Esophagus mucosa (tissue), 1 donor: Measurements from ENCODE around the gene NATD1. TPM values are rescaled to one million over a fixed set of nuclear protein-coding genes. Genes with fewer than 3 reads are reported as not detected.

Source experiments
- ATAC-seq: fragments of 200-7000 bp; cut with Tn5 transposase; one replicate; pipeline ENCODE4 v1.9.1; 2020
- total RNA-seq: library from RNA; stranded (reverse); gene quantifications from one replicate; pipeline ENCODE4 v1.2.4, GENCODE V29; 2023
- donor health status: DM: yes; HTN: yes; CAD: no.

NATD1 gene
- total RNA-seq, 1 donor from 2014 or later: 2.1 TPM

- ATAC-seq: no peak
These were observed 36.8 kb upstream of the NATD1 start for GRCh38 chr17:21289902-21290571.

- no peak for ATAC-seq
These were observed 36.1 kb upstream of the NATD1 start for GRCh38 chr17:21289175-21289901.

GRCh38 chr17:21288571-21289017 lies 35.4 kb upstream of the NATD1 start:
- no peak for ATAC-seq

- ATAC-seq: peak; percentile 76
These were observed 34.7 kb upstream of the NATD1 start for GRCh38 chr17:21287703-21288449.

GRCh38 chr17:21286909-21287702 lies 33.9 kb upstream of the NATD1 start:
- peak; percentile 27 for ATAC-seq

- ATAC-seq: peak; percentile 54
These were observed 33.0 kb upstream of the NATD1 start for GRCh38 chr17:21286066-21286770.

- no peak for ATAC-seq
These were observed 32.2 kb upstream of the NATD1 start for GRCh38 chr17:21285164-21286065.

GRCh38 chr17:21284319-21285163 lies 31.3 kb upstream of the NATD1 start, which contains the start of gene MAP2K3:
Gene MAP2K3 (plus strand): TSS chr17:21284711. CDS start chr17:21284921, 210 bp downstream.
- ATAC-seq: peak; percentile 76

- ATAC-seq: no peak
These were observed 30.5 kb upstream of the NATD1 start for GRCh38 chr17:21283482-21284318.

GRCh38 chr17:21282850-21283249 lies 29.6 kb upstream of the NATD1 start:
- ATAC-seq: no peak

GRCh38 chr17:21282231-21282630 lies 29.0 kb upstream of the NATD1 start:
- no peak for ATAC-seq

- peak; percentile 60 for ATAC-seq
These were observed 26.9 kb upstream of the NATD1 start for GRCh38 chr17:21280081-21280518.

GRCh38 chr17:21279582-21279981 lies 26.4 kb upstream of the NATD1 start:
- ATAC-seq: no peak

GRCh38 chr17:21279198-21279535 lies 26.0 kb upstream of the NATD1 start:
- no peak for ATAC-seq

GRCh38 chr17:21278450-21279197 lies 25.4 kb upstream of the NATD1 start:
- ATAC-seq: peak; percentile 48

GRCh38 chr17:21277332-21277731 lies 24.1 kb upstream of the NATD1 start:
- no peak for ATAC-seq

- ATAC-seq: no peak
These were observed 23.0 kb upstream of the NATD1 start for GRCh38 chr17:21276264-21276588.
